Vagina (tissue), 2 donors: ENCODE measurements around the gene NAA10. TPM values are rescaled to one million over a fixed set of nuclear protein-coding genes. Genes with fewer than 3 reads are reported as not detected.

ENCODE experiments used
- DNase-seq, 2 donors: peaks; one replicate each; pipeline ENCODE4 v3.0.0-alpha.2; 2017; ENCODE audit errors: extremely low spot score in 2 of 2
- H3K27ac ChIP-seq: fragments of 200-600 bp; sonication (generic); one replicate; pipeline ENCODE4 v1.5.1; 2019
- H3K27me3 ChIP-seq: fragments of 200-600 bp; sonication (generic); one replicate; pipeline ENCODE4 v1.5.1; 2019
- H3K36me3 ChIP-seq, 2 donors: fragments of 200-600 bp; sonication (generic); one replicate each; pipeline ENCODE4 v1.5.1; 2017 to 2019
- H3K4me1 ChIP-seq: fragments of 200-600 bp; sonication (generic); one replicate; pipeline ENCODE4 v1.5.1; 2019
- H3K4me3 ChIP-seq, 2 donors: fragments of 200-600 bp; sonication (generic); 1 replicate in 1 of 2; 2 replicates in 1 of 2; pipeline ENCODE4 v1.5.1; 2016 to 2019
- H3K9me3 ChIP-seq: fragments of 200-600 bp; sonication (generic); one replicate; pipeline ENCODE4 v1.5.1; 2019
- CTCF ChIP-seq, 3 experiments: fragments of 450-650 bp in 2 of 3; fragments of 200-600 bp in 1 of 3; sonication (generic) in 1 of 3; IDR thresholded peaks; one replicate each; pipeline ENCODE4 v1.5.1; 2017 to 2019; ENCODE audit warnings: antibody characterized with exemption in 3 of 3, mild to moderate bottlenecking in 2 of 3, moderate library complexity in 2 of 3
- POLR2A ChIP-seq, 2 donors: fragments of 450-650 bp; IDR thresholded peaks; one replicate each; pipeline ENCODE4 v1.6.1; 2017; ENCODE audit warnings: antibody characterized with exemption in 2 of 2, mild to moderate bottlenecking in 2 of 2, moderate library complexity in 2 of 2
- POLR2AphosphoS5 ChIP-seq, 2 donors: sonication (generic); formaldehyde crosslinking; IDR thresholded peaks; one replicate each; pipeline ENCODE4 v1.9.0; 2017; ENCODE audit warnings: antibody characterized with exemption in 2 of 2, mild to moderate bottlenecking in 2 of 2, low read depth in 1 of 2; ENCODE audit not compliant: insufficient read depth in 1 of 2
- intact Hi-C: fragments of 100-400 bp; cut with DNase I; formaldehyde crosslinking; loops from one replicate; pipeline ENCODE4 v1.15.1; 2023
- total RNA-seq: library from RNA; depleted of rRNA; stranded (reverse); fragments of >200 nt; gene quantifications from one replicate; pipeline ENCODE4 v1.2.3, GENCODE V29; 2016

The NAA10 gene
- total RNA-seq, 1 donor from 2014 or later = 66.8 TPM

GRCh38 chrX:153903991-153904957 lies 30.6 kb downstream of the NAA10 start, which contains the start of gene AVPR2:
Gene AVPR2, plus strand, starts transcription at chrX:153904673. Its CDS starts 473 bp downstream, at chrX:153905146.
- no peaks in the 10 kb centered on the region for H3K27me3 ChIP-seq
- peaks cover 18% of the 10 kb centered on the region for H3K4me1 ChIP-seq
- no peak for DNase-seq
- H3K4me3 ChIP-seq = no peak within 1 kb of the TSS
- intact Hi-C loops = no loop called here
- no peaks in the 10 kb centered on the region for H3K36me3 ChIP-seq
- TF ChIP-seq POLR2AphosphoS5 (IDR thresholded peaks at IDR 0.05; ENCODE audit: insufficient read depth in 1 of 2, low read depth in 1 of 2) = no peak
- TF ChIP-seq CTCF (IDR thresholded peaks at IDR 0.05) = no peak
- no peak for TF ChIP-seq POLR2A (IDR thresholded peaks at IDR 0.05)
- no peaks in the 10 kb centered on the region for H3K9me3 ChIP-seq
- peak within 1 kb of the TSS; percentile 39 for H3K27ac ChIP-seq

- no peaks in the 10 kb centered on the region for H3K36me3 ChIP-seq
- H3K27ac ChIP-seq = peak overlapping the region; percentile 39
- H3K4me3 ChIP-seq = no peak overlapping the region
- TF ChIP-seq POLR2AphosphoS5 (IDR thresholded peaks at IDR 0.05; ENCODE audit: insufficient read depth in 1 of 2, low read depth in 1 of 2) = no peak
- TF ChIP-seq POLR2A (IDR thresholded peaks at IDR 0.05) = no peak
- TF ChIP-seq CTCF (IDR thresholded peaks at IDR 0.05) = no peak
- peaks cover 18% of the 10 kb centered on the region for H3K4me1 ChIP-seq
- H3K9me3 ChIP-seq = no peaks in the 10 kb centered on the region
- H3K27me3 ChIP-seq = no peaks in the 10 kb centered on the region
- DNase-seq = no peak
- intact Hi-C loops = no loop called here
These were observed 31.4 kb downstream of the NAA10 start for GRCh38 chrX:153903238-153903980.

GRCh38 chrX:153902385-153902784 lies 32.5 kb downstream of the NAA10 start:
- no peaks in the 10 kb centered on the region for H3K9me3 ChIP-seq
- TF ChIP-seq POLR2A (IDR thresholded peaks at IDR 0.05) (no peak), POLR2AphosphoS5 (IDR thresholded peaks at IDR 0.05; ENCODE audit: insufficient read depth in 1 of 2, low read depth in 1 of 2) (no peak), CTCF (IDR thresholded peaks at IDR 0.05) (no peak)
- no peak overlapping the region for H3K4me3 ChIP-seq
- peaks cover 18% of the 10 kb centered on the region for H3K4me1 ChIP-seq
- H3K27me3 ChIP-seq = no peaks in the 10 kb centered on the region
- H3K27ac ChIP-seq = peak overlapping the region; percentile 17
- no peaks in the 10 kb centered on the region for H3K36me3 ChIP-seq
- DNase-seq = no peak
- intact Hi-C loops = no loop called here

GRCh38 chrX:153901753-153902140 lies 33.1 kb downstream of the NAA10 start:
- Histone ChIP-seq H3K36me3 (no peaks in the 10 kb centered on the region), H3K9me3 (no peaks in the 10 kb centered on the region), H3K27ac (no peak overlapping the region), H3K4me3 (no peak overlapping the region), H3K27me3 (no peaks in the 10 kb centered on the region), H3K4me1 (peaks cover 18% of the 10 kb centered on the region)
- intact Hi-C loops = no loop called here
- TF ChIP-seq POLR2A (IDR thresholded peaks at IDR 0.05) = no peak
- TF ChIP-seq POLR2AphosphoS5 (IDR thresholded peaks at IDR 0.05; ENCODE audit: insufficient read depth in 1 of 2, low read depth in 1 of 2) = no peak
- TF ChIP-seq CTCF (IDR thresholded peaks at IDR 0.05) = no peak
- DNase-seq = no peak
